ENCODE measurements around the gene CDX1. TPM values are rescaled to one million over a fixed set of nuclear protein-coding genes. Genes with fewer than 3 reads are reported as not detected.
A peak's percentile ranks its signal among the peaks of the same experiment; 100 is the strongest.

CDX1 gene
- total and polyA plus RNA-seq, 7 donors: 0.06 to 0.08 TPM; not detected in 5

GRCh38 chr5:150149618-150150017 is 17.0 kb upstream of the CDX1 start:
- no peak for DNase-seq
- intact Hi-C loops (cut with DNase I): no loop called here
- TF ChIP-seq CTCF (IDR thresholded peaks at IDR 0.05): no peak
- Histone ChIP-seq H3K27me3 (ENCODE audit: insufficient read depth in 3 of 3, low read length in 2 of 3) (no peaks in the 10 kb centered on the region), H3K36me3 (ENCODE audit: insufficient read depth in 1 of 2, low read depth in 1 of 2) (no peaks in the 10 kb centered on the region), H3K4me1 (no peaks in the 10 kb centered on the region), H3K9me3 (no peaks in the 10 kb centered on the region), H3K27ac (peak overlapping the region; percentile 42), H3K4me3 (peak overlapping the region; percentile 63)
- ATAC-seq: no peak

- H3K4me1 ChIP-seq: peaks cover 3% of the 10 kb centered on the region
- no peaks in the 10 kb centered on the region for H3K9me3 ChIP-seq
- WGBS, 3 donors: 60 to 65% (median 64%) methylated on average over 12 of the region's 12 CpGs
- H3K27ac ChIP-seq: peak overlapping the region; percentile 72
- intact Hi-C loops (cut with DNase I): no loop called here
- TF ChIP-seq CTCF (IDR thresholded peaks at IDR 0.05): no peak
- no peak for ATAC-seq
- no peaks in the 10 kb centered on the region for H3K36me3 ChIP-seq (ENCODE audit: insufficient read depth in 1 of 2, low read depth in 1 of 2)
- no peaks in the 10 kb centered on the region for H3K27me3 ChIP-seq (ENCODE audit: insufficient read depth in 3 of 3, low read length in 2 of 3)
- DNase-seq: no peak
- peak overlapping the region; percentile 63 for H3K4me3 ChIP-seq
Measured at GRCh38 chr5:150152636-150153462, 13.7 kb upstream of the CDX1 start.

- ATAC-seq (no peak), DNase-seq (no peak)
- Histone ChIP-seq H3K27ac (peak overlapping the region; percentile 72), H3K27me3 (ENCODE audit: insufficient read depth in 3 of 3, low read length in 2 of 3) (no peaks in the 10 kb centered on the region), H3K36me3 (ENCODE audit: insufficient read depth in 1 of 2, low read depth in 1 of 2) (no peaks in the 10 kb centered on the region), H3K9me3 (no peaks in the 10 kb centered on the region), H3K4me3 (peak overlapping the region; percentile 63), H3K4me1 (peaks cover 3% of the 10 kb centered on the region)
- intact Hi-C loops (cut with DNase I): no loop called here
- no peak for TF ChIP-seq CTCF (IDR thresholded peaks at IDR 0.05)
- 63 to 81% (median 72%) methylated on average over 2 of the region's 2 CpGs for WGBS, 3 donors
Measured at GRCh38 chr5:150153483-150153882, 13.1 kb upstream of the CDX1 start.

GRCh38 chr5:150153957-150154617 is 12.5 kb upstream of the CDX1 start:
- peak overlapping the region; percentile 63 for H3K4me3 ChIP-seq
- intact Hi-C loops (cut with DNase I): no loop called here
- WGBS, 3 donors: 77 to 81% (median 80%) methylated on average over 9 of the region's 9 CpGs
- ATAC-seq: no peak
- no peaks in the 10 kb centered on the region for H3K36me3 ChIP-seq (ENCODE audit: insufficient read depth in 1 of 2, low read depth in 1 of 2)
- no peaks in the 10 kb centered on the region for H3K9me3 ChIP-seq
- no peak for DNase-seq
- H3K4me1 ChIP-seq: peaks cover 3% of the 10 kb centered on the region
- no peak for TF ChIP-seq CTCF (IDR thresholded peaks at IDR 0.05)
- H3K27me3 ChIP-seq (ENCODE audit: insufficient read depth in 3 of 3, low read length in 2 of 3): no peaks in the 10 kb centered on the region
- peak overlapping the region; percentile 72 for H3K27ac ChIP-seq
